CD4-positive, alpha-beta T cell (primary cell): ENCODE results near the gene KDM4D. TPM values are rescaled to one million over a fixed set of nuclear protein-coding genes. Genes with fewer than 3 reads are reported as not detected.

Experiments
- ATAC-seq: fragments of 200-7000 bp; cut with Tn5 transposase; one replicate; pipeline ENCODE4 v1.10.0; 2022; ENCODE audit warnings: mild to moderate bottlenecking; ENCODE audit not compliant: poor library complexity
- CTCF ChIA-PET: fragments of 350-600 bp; sonication (Branson Sonifier 250); formaldehyde crosslinking; loops from one replicate; lab custom pipeline; 2021; ENCODE audit warnings: antibody characterized with exemption, inconsistent platforms; lab: Charles Lee
- POLR2A ChIA-PET: fragments of 350-600 bp; sonication (Branson Sonifier 250); formaldehyde crosslinking; loops from one replicate; lab custom pipeline; 2021; ENCODE audit warnings: antibody characterized with exemption, inconsistent platforms; lab: Charles Lee
- DNase-seq, 14 experiments: peaks; one replicate each; pipeline ENCODE4 v3.0.0-alpha.2; 2013 to 2020; ENCODE audit warnings: mixed read lengths in 2 of 14
- H3K27ac ChIP-seq, 2 donors: one replicate each; pipeline versions ENCODE4 v1.5.1 to v1.7.0; 2013; ENCODE audit warnings: low read length in 2 of 2, low read depth in 1 of 2, mild to moderate bottlenecking in 1 of 2
- H3K27me3 ChIP-seq, 2 experiments: 1 replicate in 1 of 2; 2 replicates in 1 of 2; pipeline versions ENCODE4 v1.6.1 to v1.7.0; 2013; ENCODE audit warnings: low read length in 2 of 2, control low read depth in 1 of 2, mild to moderate bottlenecking in 1 of 2, moderate library complexity in 1 of 2; ENCODE audit not compliant: insufficient read depth in 2 of 2, control insufficient read depth in 1 of 2
- H3K36me3 ChIP-seq: one replicate; pipeline ENCODE4 v1.6.1; 2013; ENCODE audit warnings: low read length, control low read depth; ENCODE audit not compliant: insufficient read depth
- H3K4me1 ChIP-seq: one replicate; pipeline ENCODE4 v1.6.1; 2013; ENCODE audit warnings: low read length, control low read depth; ENCODE audit not compliant: insufficient read depth
- H3K4me3 ChIP-seq: one replicate; pipeline ENCODE4 v1.5.1; 2013; ENCODE audit warnings: mild to moderate bottlenecking, low read length, moderate library complexity
- H3K9me3 ChIP-seq, 2 experiments: 1 replicate in 1 of 2; 2 replicates in 1 of 2; pipeline versions ENCODE4 v1.6.1 to v1.7.0; 2013; ENCODE audit warnings: low read length in 2 of 2, mild to moderate bottlenecking in 2 of 2, control low read depth in 1 of 2, moderate library complexity in 1 of 2; ENCODE audit not compliant: control insufficient read depth in 1 of 2, insufficient read depth in 1 of 2
- H3K27ac Mint-ChIP-seq: one replicate; pipeline ENCODE4 v1.8.0; 2020; ENCODE audit warnings: mixed read lengths
- H3K27me3 Mint-ChIP-seq: one replicate; pipeline ENCODE4 v1.8.0; 2021; ENCODE audit warnings: mixed read lengths
- H3K36me3 Mint-ChIP-seq: one replicate; pipeline ENCODE4 v1.8.0; 2021; ENCODE audit warnings: low read depth, mixed read lengths
- H3K4me1 Mint-ChIP-seq: one replicate; pipeline ENCODE4 v1.8.0; 2021; ENCODE audit warnings: low read depth, mixed read lengths
- H3K4me3 Mint-ChIP-seq: one replicate; pipeline ENCODE4 v1.8.0; 2020; ENCODE audit warnings: mild to moderate bottlenecking, mixed read lengths
- H3K9me3 Mint-ChIP-seq: one replicate; pipeline ENCODE4 v1.8.0; 2020; ENCODE audit warnings: mixed read lengths
- intact Hi-C, 2 experiments: fragments of 100-400 bp; cut with DNase I in 1 of 2; cut with micrococcal nuclease in 1 of 2; formaldehyde crosslinking; loops; one replicate each; pipeline versions ENCODE4 v1.15.1 to v1.9.0; 2023 to 2025; cut with DNase I, micrococcal nuclease
- total RNA-seq, 174 experiments: library from RNA in 2 of 174; stranded (reverse) in 2 of 174; gene quantifications; one replicate each; pipeline ENCODE4 v1.2.3 and lab custom pipeline; 2021 to 2026
- TF ChIP-seq, protein P1 (sequence below): fragments of 200-600 bp; IDR thresholded peaks from one replicate; pipeline ENCODE4 v1.8.0; 2022; ENCODE audit warnings: antibody characterized with exemption, mild to moderate bottlenecking

The KDM4D gene
- total RNA-seq, 2 experiments from 2014 or later: 0.16 to 0.22 TPM

DNA sequence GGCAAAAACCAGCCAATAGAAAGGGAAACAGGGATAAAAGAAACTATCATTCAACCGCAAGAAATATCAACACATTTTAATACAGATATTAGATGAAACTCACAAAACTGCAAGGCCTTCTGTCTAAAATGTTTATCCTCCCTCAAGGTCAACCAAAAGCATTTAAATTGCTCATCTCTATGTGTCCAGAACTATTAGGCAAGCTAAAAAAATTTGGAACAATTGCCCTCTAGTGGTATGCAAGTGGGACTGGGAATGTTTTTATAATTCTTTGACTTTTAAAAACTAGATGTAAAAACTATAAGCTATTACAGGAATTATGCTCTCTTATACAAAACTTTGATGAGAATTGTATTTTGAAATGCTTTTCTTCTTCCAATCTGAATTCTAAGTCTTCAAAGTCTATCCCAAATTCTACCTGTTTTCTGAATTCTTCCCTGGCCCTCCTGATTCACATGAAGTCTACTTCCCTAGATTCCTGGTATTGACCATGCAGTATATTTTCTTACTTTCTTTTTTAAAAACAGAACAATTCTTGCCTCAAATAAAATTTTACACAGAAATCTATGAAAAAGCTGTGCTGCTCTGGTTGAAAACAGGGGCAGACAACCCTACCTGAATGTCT, 5.1 kb upstream of the KDM4D start:
- ATAC-seq: no peak
- POLR2A ChIA-PET: interaction anchor here (1.1 to 2.5 kb wide), 2 partner anchors 99 to 822 kb away, joined by 3 to 10 read pairs; partner anchors contain the start of genes CEP57 and SRSF8
- H3K36me3 Mint-ChIP-seq: peaks cover 94% of the 10 kb centered on the region

GRCh38 chr11:94972700-94973098, 810 bp upstream of the KDM4D start:
- Mint-ChIP-seq H3K27me3 (no peaks in the 10 kb centered on the region), H3K4me3 (peak overlapping the region; percentile 99), H3K4me1 (peaks cover 47% of the 10 kb centered on the region), H3K36me3 (peaks cover 60% of the 10 kb centered on the region), H3K27ac (peak overlapping the region; percentile 92), H3K9me3 (peaks cover 2% of the 10 kb centered on the region)
- Histone ChIP-seq H3K36me3 (peaks cover 45% of the 10 kb centered on the region), H3K4me3 (peak overlapping the region; percentile 89), H3K27ac (peak overlapping the region in 1 of 2 donors; percentile 77), H3K9me3 (no peaks in the 10 kb centered on the region), H3K27me3 (no peaks in the 10 kb centered on the region), H3K4me1 (no peaks in the 10 kb centered on the region)
- CTCF ChIA-PET: interaction anchor here (0.8 to 1.2 kb wide), 2 partner anchors 10 to 94 kb away, joined by 3 to 4 read pairs; partner anchors contain the start of gene SRSF8
- intact Hi-C loops: loop anchor here (2.0 to 10.0 kb wide), 9 partner anchors 48 to 1230 kb away; partner anchors contain the start of genes ANKRD49 (in 1 of the 2), C11orf54 (in 1 of the 2), FUT4 (in 1 of the 2) and MED17 (in 1 of the 2)
- TF ChIP-seq, protein P1, sequence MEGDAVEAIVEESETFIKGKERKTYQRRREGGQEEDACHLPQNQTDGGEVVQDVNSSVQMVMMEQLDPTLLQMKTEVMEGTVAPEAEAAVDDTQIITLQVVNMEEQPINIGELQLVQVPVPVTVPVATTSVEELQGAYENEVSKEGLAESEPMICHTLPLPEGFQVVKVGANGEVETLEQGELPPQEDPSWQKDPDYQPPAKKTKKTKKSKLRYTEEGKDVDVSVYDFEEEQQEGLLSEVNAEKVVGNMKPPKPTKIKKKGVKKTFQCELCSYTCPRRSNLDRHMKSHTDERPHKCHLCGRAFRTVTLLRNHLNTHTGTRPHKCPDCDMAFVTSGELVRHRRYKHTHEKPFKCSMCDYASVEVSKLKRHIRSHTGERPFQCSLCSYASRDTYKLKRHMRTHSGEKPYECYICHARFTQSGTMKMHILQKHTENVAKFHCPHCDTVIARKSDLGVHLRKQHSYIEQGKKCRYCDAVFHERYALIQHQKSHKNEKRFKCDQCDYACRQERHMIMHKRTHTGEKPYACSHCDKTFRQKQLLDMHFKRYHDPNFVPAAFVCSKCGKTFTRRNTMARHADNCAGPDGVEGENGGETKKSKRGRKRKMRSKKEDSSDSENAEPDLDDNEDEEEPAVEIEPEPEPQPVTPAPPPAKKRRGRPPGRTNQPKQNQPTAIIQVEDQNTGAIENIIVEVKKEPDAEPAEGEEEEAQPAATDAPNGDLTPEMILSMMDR: no peak
- ATAC-seq (no peak), DNase-seq (no peak)
- POLR2A ChIA-PET: interaction anchor here (0.7 to 5.2 kb wide), 16 partner anchors 10 to 1417 kb away, joined by 3 to 82 read pairs (median 5); partner anchors contain the start of genes CCDC82, CEP57, ENDOD1 and FAM76B

More for the DNA sequence above, 5.1 kb upstream of the KDM4D start:
- no peaks in the 10 kb centered on the region for H3K4me1 ChIP-seq
- CTCF ChIA-PET: interaction anchor here (0.9 to 1.0 kb wide), 2 partner anchors 98 to 99 kb away, joined by 3 read pairs; partner anchors contain the start of gene SRSF8
- intact Hi-C loops: no loop called here
- H3K4me3 Mint-ChIP-seq: no peak overlapping the region
- TF ChIP-seq, protein P1: peak; percentile 50
- H3K4me3 ChIP-seq: no peak overlapping the region
- H3K27me3 ChIP-seq: no peaks in the 10 kb centered on the region
- no peak overlapping the region for H3K27ac ChIP-seq
- peaks cover 85% of the 10 kb centered on the region for H3K36me3 ChIP-seq
- DNase-seq: peak in 2 of 14 experiments; percentile 9 to 11
- no peak overlapping the region for H3K27ac Mint-ChIP-seq
- no peaks in the 10 kb centered on the region for H3K27me3 Mint-ChIP-seq
- no peaks in the 10 kb centered on the region for H3K9me3 ChIP-seq
- no peaks in the 10 kb centered on the region for H3K9me3 Mint-ChIP-seq
- H3K4me1 Mint-ChIP-seq: peaks cover 47% of the 10 kb centered on the region

DNA sequence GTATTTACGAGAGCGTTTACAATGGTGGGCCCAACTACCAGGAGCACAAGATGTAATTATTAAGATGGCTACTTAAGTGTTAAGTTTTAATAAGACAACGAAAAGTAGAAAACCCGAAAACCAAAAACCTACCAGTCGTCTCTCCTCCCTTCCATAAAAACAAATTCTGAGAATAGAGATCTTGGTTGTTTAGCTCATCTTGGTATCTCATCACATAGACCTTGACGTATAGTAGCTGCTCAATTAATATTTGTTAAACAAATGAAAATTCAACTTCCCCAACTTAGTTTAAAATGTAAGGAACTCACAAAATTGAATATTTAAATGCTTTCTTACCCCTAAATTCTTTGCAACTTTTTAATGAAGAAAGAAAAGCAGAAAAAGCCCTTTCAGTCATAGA, 669 bp downstream of the KDM4D start:
- H3K36me3 Mint-ChIP-seq: peaks cover 45% of the 10 kb centered on the region
- Histone ChIP-seq H3K36me3 (peaks cover 30% of the 10 kb centered on the region), H3K4me1 (no peaks in the 10 kb centered on the region), H3K9me3 (no peaks in the 10 kb centered on the region), H3K27ac (no peak overlapping the region), H3K4me3 (peak overlapping the region; percentile 89), H3K27me3 (no peaks in the 10 kb centered on the region)
- ATAC-seq (no peak), DNase-seq (no peak)
- peaks cover 2% of the 10 kb centered on the region for H3K9me3 Mint-ChIP-seq
- ChIA-PET POLR2A (interaction anchor here (1.0 to 5.2 kb wide), 10 partner anchors 39 to 1416 kb away, joined by 3 to 82 read pairs (median 13); partner anchors contain the start of genes C11orf54, CCDC82, CEP57 and ENDOD1), CTCF (interaction anchor here (1.0 kb wide), 1 partner anchor 817 kb away, joined by 3 read pairs; the partner anchor contains the start of gene CEP57)
- TF ChIP-seq, protein P1: no peak
- H3K27ac Mint-ChIP-seq: peak overlapping the region; percentile 92
- peak overlapping the region; percentile 99 for H3K4me3 Mint-ChIP-seq
- peaks cover 34% of the 10 kb centered on the region for H3K4me1 Mint-ChIP-seq
- intact Hi-C loops: loop anchor here (2.0 to 10.0 kb wide), 9 partner anchors 91 to 1232 kb away; partner anchors contain the start of genes ANKRD49 (in 1 of the 2), C11orf54 (in 1 of the 2), CEP57 (in 1 of the 2) and FUT4 (in 1 of the 2)
- no peaks in the 10 kb centered on the region for H3K27me3 Mint-ChIP-seq
